ENCODE data around the gene NCF2.

NCF2 gene

GRCh38 chr1:183612407-183612806, 22.1 kb upstream of the NCF2 start:
- no peak for FAIRE-seq
- no peak for DNase-seq (ENCODE audit: insufficient read length, low spot score)

- no peak for FAIRE-seq
- DNase-seq (ENCODE audit: insufficient read length, low spot score) = no peak
These were observed 20.8 kb upstream of the NCF2 start for GRCh38 chr1:183611021-183611420.

- DNase-seq (ENCODE audit: insufficient read length, low spot score) (no peak), FAIRE-seq (no peak)
These were observed 19.6 kb upstream of the NCF2 start for GRCh38 chr1:183609759-183610452.

- no peak for FAIRE-seq
- DNase-seq (ENCODE audit: insufficient read length, low spot score) = no peak
These were observed 19.1 kb upstream of the NCF2 start for GRCh38 chr1:183609313-183609712.

GRCh38 chr1:183607322-183607980, 17.2 kb upstream of the NCF2 start:
- no peak for FAIRE-seq
- no peak for DNase-seq (ENCODE audit: insufficient read length, low spot score)

- DNase-seq (ENCODE audit: insufficient read length, low spot score) (no peak), FAIRE-seq (no peak)
These were observed 15.6 kb upstream of the NCF2 start for GRCh38 chr1:183605904-183606303.

- FAIRE-seq (no peak), DNase-seq (ENCODE audit: insufficient read length, low spot score) (no peak)
These were observed 14.6 kb upstream of the NCF2 start for GRCh38 chr1:183604815-183605214.

- DNase-seq (ENCODE audit: insufficient read length, low spot score) (peak; percentile 32), FAIRE-seq (no peak)
These were observed 14.0 kb upstream of the NCF2 start for GRCh38 chr1:183604038-183604808.

- FAIRE-seq = no peak
- DNase-seq (ENCODE audit: insufficient read length, low spot score) = no peak
These were observed 12.3 kb upstream of the NCF2 start for GRCh38 chr1:183602510-183602909.

- DNase-seq (ENCODE audit: insufficient read length, low spot score) = no peak
- no peak for FAIRE-seq
These were observed 10.4 kb upstream of the NCF2 start for GRCh38 chr1:183600634-183601033.

GRCh38 chr1:183600136-183600535, 9.9 kb upstream of the NCF2 start:
- no peak for FAIRE-seq
- no peak for DNase-seq (ENCODE audit: insufficient read length, low spot score)

- no peak for DNase-seq (ENCODE audit: insufficient read length, low spot score)
- FAIRE-seq = no peak
These were observed 8.1 kb upstream of the NCF2 start for GRCh38 chr1:183598386-183598785.

GRCh38 chr1:183597656-183598347, 7.5 kb upstream of the NCF2 start:
- DNase-seq (ENCODE audit: insufficient read length, low spot score) = no peak
- FAIRE-seq = no peak

GRCh38 chr1:183596500-183596899, 6.2 kb upstream of the NCF2 start:
- FAIRE-seq = no peak
- no peak for DNase-seq (ENCODE audit: insufficient read length, low spot score)

GRCh38 chr1:183595537-183595936, 5.3 kb upstream of the NCF2 start:
- DNase-seq (ENCODE audit: insufficient read length, low spot score) (no peak), FAIRE-seq (no peak)

GRCh38 chr1:183593356-183593755, 3.1 kb upstream of the NCF2 start:
- no peak for DNase-seq (ENCODE audit: insufficient read length, low spot score)
- no peak for FAIRE-seq

- no peak for FAIRE-seq
These were observed 2.5 kb upstream of the NCF2 start for GRCh38 chr1:183592733-183593132.

GRCh38 chr1:183589874-183590243, 400 bp downstream of the NCF2 start:
- no peak for DNase-seq (ENCODE audit: insufficient read length, low spot score)
- no peak for FAIRE-seq

More at GRCh38 chr1:183592733-183593132, 2.5 kb upstream of the NCF2 start:
- DNase-seq (ENCODE audit: insufficient read length, low spot score) = no peak

- DNase-seq (ENCODE audit: insufficient read length, low spot score) = no peak
- FAIRE-seq = no peak
These were observed 875 bp downstream of the NCF2 start for GRCh38 chr1:183589384-183589783.

- no peak for FAIRE-seq
- no peak for DNase-seq (ENCODE audit: insufficient read length, low spot score)
These were observed 1.4 kb downstream of the NCF2 start for GRCh38 chr1:183588827-183589226.

- FAIRE-seq = no peak
These were observed 3.3 kb downstream of the NCF2 start for GRCh38 chr1:183586926-183587325.

More at GRCh38 chr1:183586926-183587325, 3.3 kb downstream of the NCF2 start:
- no peak for DNase-seq (ENCODE audit: insufficient read length, low spot score)
